ENCODE data around the gene SCUBE1. TPM values are rescaled to one million over a fixed set of nuclear protein-coding genes. Genes with fewer than 3 reads are reported as not detected.

The SCUBE1 gene
- total RNA-seq, 3 donors from 2014 or later, result 0.48 to 0.98 (median 0.88) TPM

- no peaks in the 10 kb centered on the region for H3K36me3 ChIP-seq
- intact Hi-C loops (cut with DNase I; ENCODE audit: low total_unique reads), result no loop called here
- no peak overlapping the region for H3K4me3 ChIP-seq
- H3K27me3 ChIP-seq, result no peaks in the 10 kb centered on the region
- TF ChIP-seq CTCF (IDR thresholded peaks at IDR 0.05) (no peak), POLR2AphosphoS5 (IDR thresholded peaks at IDR 0.05) (no peak), POLR2A (IDR thresholded peaks at IDR 0.05) (no peak)
- H3K4me1 ChIP-seq, result peaks cover 0 to 5% of the 10 kb centered on the region in 2 donors
- no peak overlapping the region for H3K27ac ChIP-seq
- DNase-seq (ENCODE audit: low spot score in 2 of 2), result no peak
- H3K9me3 ChIP-seq, result no peaks in the 10 kb centered on the region
These were observed 39.4 kb downstream of the SCUBE1 start for GRCh38 chr22:43303751-43304150.

- no peak overlapping the region for H3K4me3 ChIP-seq
- no peaks in the 10 kb centered on the region for H3K9me3 ChIP-seq
- intact Hi-C loops (cut with DNase I; ENCODE audit: low total_unique reads), result no loop called here
- TF ChIP-seq CTCF (IDR thresholded peaks at IDR 0.05) (no peak), POLR2AphosphoS5 (IDR thresholded peaks at IDR 0.05) (no peak), POLR2A (IDR thresholded peaks at IDR 0.05) (no peak)
- no peaks in the 10 kb centered on the region for H3K36me3 ChIP-seq
- no peak overlapping the region for H3K27ac ChIP-seq
- DNase-seq (ENCODE audit: low spot score in 2 of 2), result no peak
- H3K4me1 ChIP-seq, result peaks cover 0 to 5% of the 10 kb centered on the region in 2 donors
- H3K27me3 ChIP-seq, result no peaks in the 10 kb centered on the region
These were observed 40.0 kb downstream of the SCUBE1 start for GRCh38 chr22:43303166-43303565.

- peaks cover 0 to 5% of the 10 kb centered on the region in 2 donors for H3K4me1 ChIP-seq
- H3K9me3 ChIP-seq, result no peaks in the 10 kb centered on the region
- H3K27ac ChIP-seq, result peak overlapping the region in 1 of 2 donors; percentile 38
- H3K4me3 ChIP-seq, result no peak overlapping the region
- H3K36me3 ChIP-seq, result no peaks in the 10 kb centered on the region
- intact Hi-C loops (cut with DNase I; ENCODE audit: low total_unique reads), result no loop called here
- H3K27me3 ChIP-seq, result no peaks in the 10 kb centered on the region
- TF ChIP-seq CTCF (IDR thresholded peaks at IDR 0.05), result no peak
- TF ChIP-seq POLR2A (IDR thresholded peaks at IDR 0.05), result no peak
- TF ChIP-seq POLR2AphosphoS5 (IDR thresholded peaks at IDR 0.05), result no peak
- no peak for DNase-seq (ENCODE audit: low spot score in 2 of 2)
These were observed 40.6 kb downstream of the SCUBE1 start for GRCh38 chr22:43302531-43303041.

- H3K36me3 ChIP-seq, result no peaks in the 10 kb centered on the region
- H3K27me3 ChIP-seq, result no peaks in the 10 kb centered on the region
- TF ChIP-seq POLR2AphosphoS5 (IDR thresholded peaks at IDR 0.05) (no peak), POLR2A (IDR thresholded peaks at IDR 0.05) (no peak), CTCF (IDR thresholded peaks at IDR 0.05) (no peak)
- DNase-seq (ENCODE audit: low spot score in 2 of 2), result no peak
- peaks cover 0 to 5% of the 10 kb centered on the region in 2 donors for H3K4me1 ChIP-seq
- H3K4me3 ChIP-seq, result no peak overlapping the region
- no peaks in the 10 kb centered on the region for H3K9me3 ChIP-seq
- H3K27ac ChIP-seq, result no peak overlapping the region
- intact Hi-C loops (cut with DNase I; ENCODE audit: low total_unique reads), result no loop called here
These were observed 41.3 kb downstream of the SCUBE1 start for GRCh38 chr22:43301866-43302265.

- Histone ChIP-seq H3K27ac (peak overlapping the region in 1 of 2 donors; percentile 7), H3K27me3 (no peaks in the 10 kb centered on the region), H3K36me3 (no peaks in the 10 kb centered on the region), H3K4me1 (peaks cover 0 to 5% of the 10 kb centered on the region in 2 donors), H3K9me3 (no peaks in the 10 kb centered on the region), H3K4me3 (no peak overlapping the region)
- TF ChIP-seq POLR2AphosphoS5 (IDR thresholded peaks at IDR 0.05) (peak in 1 of 3 donors; percentile 34), CTCF (IDR thresholded peaks at IDR 0.05) (no peak), POLR2A (IDR thresholded peaks at IDR 0.05) (no peak)
- intact Hi-C loops (cut with DNase I; ENCODE audit: low total_unique reads), result no loop called here
- DNase-seq (ENCODE audit: low spot score in 2 of 2), result no peak
These were observed 42.1 kb downstream of the SCUBE1 start for GRCh38 chr22:43300891-43301676.
